ENCODE data around the gene AMPD3. TPM values are rescaled to one million over a fixed set of nuclear protein-coding genes. Genes with fewer than 3 reads are reported as not detected.

AMPD3 gene
- total and polyA plus RNA-seq, 7 donors = 23.5 to 120 (median 67.7) TPM

GRCh38 chr11:10453261-10453660 is 1.8 kb upstream of the AMPD3 start:
- H3K27me3 ChIP-seq (ENCODE audit: insufficient read depth in 3 of 3, low read length in 2 of 3) = peaks cover 0 to 7% (median 0%) of the 10 kb centered on the region in 3 donors
- 96 to 100% (median 97%) methylated on average over 3 of the region's 3 CpGs for WGBS, 3 donors
- no peak for TF ChIP-seq CTCF (IDR thresholded peaks at IDR 0.05)
- intact Hi-C loops (cut with DNase I) = loop anchor here in 1 of 2 donors (2.0 to 10.0 kb wide), 2 partner anchors 40 to 62 kb away; no protein-coding TSS in a partner anchor
- ATAC-seq = no peak
- peaks cover 0 to 10% of the 10 kb centered on the region in 2 donors for H3K36me3 ChIP-seq (ENCODE audit: insufficient read depth in 1 of 2, low read depth in 1 of 2)
- H3K4me1 ChIP-seq = peaks cover 24% of the 10 kb centered on the region
- no peaks in the 10 kb centered on the region for H3K9me3 ChIP-seq
- no peak overlapping the region for H3K27ac ChIP-seq
- no peak overlapping the region for H3K4me3 ChIP-seq
- DNase-seq = no peak

- Histone ChIP-seq H3K9me3 (no peaks in the 10 kb centered on the region), H3K36me3 (ENCODE audit: insufficient read depth in 1 of 2, low read depth in 1 of 2) (peaks cover 0 to 33% of the 10 kb centered on the region in 2 donors), H3K4me1 (peaks cover 38% of the 10 kb centered on the region), H3K27ac (peak overlapping the region; percentile 96), H3K4me3 (peak overlapping the region; percentile 75), H3K27me3 (ENCODE audit: insufficient read depth in 3 of 3, low read length in 2 of 3) (peaks cover 0 to 4% (median 0%) of the 10 kb centered on the region in 3 donors)
- ATAC-seq (peak; percentile 45 to 69 (median 58)), DNase-seq (peak; percentile 53 to 80)
- 15 to 20% (median 20%) methylated on average over 18 of the region's 18 CpGs for WGBS, 3 donors
- TF ChIP-seq CTCF (IDR thresholded peaks at IDR 0.05) = no peak
- intact Hi-C loops (cut with DNase I) = loop anchor here (2.0 to 10.0 kb wide), 3 partner anchors 35 to 59 kb away; no protein-coding TSS in a partner anchor
Measured at GRCh38 chr11:10455637-10456487, 798 bp downstream of the AMPD3 start.

GRCh38 chr11:10456519-10456918 is 1.5 kb downstream of the AMPD3 start:
- intact Hi-C loops (cut with DNase I) = loop anchor here in 1 of 2 donors (10.0 kb wide), 1 partner anchor 58 kb away; no protein-coding TSS in a partner anchor
- H3K27me3 ChIP-seq (ENCODE audit: insufficient read depth in 3 of 3, low read length in 2 of 3) = no peaks in the 10 kb centered on the region
- H3K4me3 ChIP-seq = peak overlapping the region; percentile 75
- DNase-seq (no peak), ATAC-seq (no peak)
- peaks cover 31% of the 10 kb centered on the region for H3K4me1 ChIP-seq
- no peak for TF ChIP-seq CTCF (IDR thresholded peaks at IDR 0.05)
- no peaks in the 10 kb centered on the region for H3K9me3 ChIP-seq
- 44 to 51% (median 49%) methylated on average over 3 of the region's 3 CpGs for WGBS, 3 donors
- peaks cover 2 to 40% of the 10 kb centered on the region in 2 donors for H3K36me3 ChIP-seq (ENCODE audit: insufficient read depth in 1 of 2, low read depth in 1 of 2)
- peak overlapping the region; percentile 96 for H3K27ac ChIP-seq

- Histone ChIP-seq H3K4me3 (peak overlapping the region; percentile 75), H3K36me3 (ENCODE audit: insufficient read depth in 1 of 2, low read depth in 1 of 2) (peaks cover 5 to 54% of the 10 kb centered on the region in 2 donors), H3K27me3 (ENCODE audit: insufficient read depth in 3 of 3, low read length in 2 of 3) (no peaks in the 10 kb centered on the region), H3K27ac (no peak overlapping the region), H3K4me1 (peaks cover 29% of the 10 kb centered on the region), H3K9me3 (no peaks in the 10 kb centered on the region)
- DNase-seq = no peak
- intact Hi-C loops (cut with DNase I) = loop anchor here in 1 of 2 donors (10.0 kb wide), 1 partner anchor 57 kb away; no protein-coding TSS in a partner anchor
- TF ChIP-seq CTCF (IDR thresholded peaks at IDR 0.05) = no peak
- ATAC-seq = no peak
Measured at GRCh38 chr11:10457901-10458300, 2.8 kb downstream of the AMPD3 start.
